GM10248 (cell line): ENCODE results near the gene CLDN4.
A peak's percentile ranks its signal among the peaks of the same experiment; 100 is the strongest.
"Not testable (repeated sequence)": the region's sequence is repeated elsewhere in the genome, so short reads cannot be mapped to it uniquely, and the experiment has no call there.

ENCODE experiments used
- CTCF ChIA-PET: fragments of 300-600 bp; sonication (Branson Sonifier 250); formaldehyde crosslinking; extraction: SDS; loops from one replicate; lab custom pipeline; 2021; ENCODE audit warnings: antibody characterized with exemption; lab: Yijun Ruan, JAX
- POLR2A ChIA-PET: fragments of 350-650 bp; sonication (Branson Sonifier 250); formaldehyde crosslinking; extraction: SDS; loops from one replicate; lab custom pipeline; 2020; ENCODE audit warnings: antibody characterized with exemption; lab: Yijun Ruan, JAX
- DNase-seq: peaks from one replicate; pipeline ENCODE4 v3.0.0; 2012; ENCODE audit errors: extremely low spot score
- CTCF ChIP-seq: IDR thresholded peaks from 2 replicates; pipeline ENCODE4 v1.5.1; 2012; ENCODE audit warnings: mild to moderate bottlenecking, low read depth; ENCODE audit errors: extremely low read depth, missing control alignments, control extremely low read depth

The CLDN4 gene

GRCh38 chr7:73841689-73842066 lies 10.9 kb downstream of the CLDN4 start:
- no peak for DNase-seq
- TF ChIP-seq CTCF: no peak
- ChIA-PET POLR2A (no interaction called here), CTCF (interaction anchor here (1.1 to 1.9 kb wide), 3 partner anchors 14 to 138 kb away, joined by 3 to 13 read pairs (median 4); no protein-coding TSS in a partner anchor)

GRCh38 chr7:73842067-73842976 lies 11.5 kb downstream of the CLDN4 start, which contains the start of gene METTL27:
Gene METTL27, minus strand, starts transcription at chr7:73842516. Its CDS starts 376 bp downstream, at chr7:73842140.
- ChIA-PET POLR2A (interaction anchor here (0.5 to 0.6 kb wide), 5 partner anchors 16 to 815 kb away, joined by 3 to 6 read pairs (median 3); partner anchors contain the start of gene GTF2I), CTCF (interaction anchor here (0.7 to 1.9 kb wide), 6 partner anchors 8 to 137 kb away, joined by 3 to 13 read pairs (median 4); no protein-coding TSS in a partner anchor)
- TF ChIP-seq CTCF: no peak
- peak; percentile 97 for DNase-seq

- ChIA-PET CTCF (interaction anchor here (1.7 to 1.9 kb wide), 2 partner anchors 11 to 16 kb away, joined by 4 read pairs; no protein-coding TSS in a partner anchor), POLR2A (no interaction called here)
- TF ChIP-seq CTCF: no peak
- no peak for DNase-seq
Measured at GRCh38 chr7:73844131-73844547, 13.3 kb downstream of the CLDN4 start.

- ChIA-PET POLR2A (no interaction called here), CTCF (interaction anchor here (1.7 kb wide), 1 partner anchor 10 kb away, joined by 4 read pairs; no protein-coding TSS in a partner anchor)
- no peak for DNase-seq
- no peak for TF ChIP-seq CTCF
Measured at GRCh38 chr7:73844848-73845460, 14.2 kb downstream of the CLDN4 start.

- POLR2A ChIA-PET, CTCF ChIA-PET, DNase-seq: not testable (repeated sequence)
Measured at GRCh38 chr7:73845701-73846195, 15.0 kb downstream of the CLDN4 start.

GRCh38 chr7:73847941-73848723 lies 17.3 kb downstream of the CLDN4 start:
- POLR2A ChIA-PET: no interaction called here
- TF ChIP-seq CTCF: no peak
- CTCF ChIA-PET: interaction anchor here (0.6 to 1.8 kb wide), 4 partner anchors 8 to 517 kb away, joined by 3 to 7 read pairs (median 3); no protein-coding TSS in a partner anchor
- DNase-seq: no peak
